ENCODE measurements around the gene DND1.

DND1 gene

DNA sequence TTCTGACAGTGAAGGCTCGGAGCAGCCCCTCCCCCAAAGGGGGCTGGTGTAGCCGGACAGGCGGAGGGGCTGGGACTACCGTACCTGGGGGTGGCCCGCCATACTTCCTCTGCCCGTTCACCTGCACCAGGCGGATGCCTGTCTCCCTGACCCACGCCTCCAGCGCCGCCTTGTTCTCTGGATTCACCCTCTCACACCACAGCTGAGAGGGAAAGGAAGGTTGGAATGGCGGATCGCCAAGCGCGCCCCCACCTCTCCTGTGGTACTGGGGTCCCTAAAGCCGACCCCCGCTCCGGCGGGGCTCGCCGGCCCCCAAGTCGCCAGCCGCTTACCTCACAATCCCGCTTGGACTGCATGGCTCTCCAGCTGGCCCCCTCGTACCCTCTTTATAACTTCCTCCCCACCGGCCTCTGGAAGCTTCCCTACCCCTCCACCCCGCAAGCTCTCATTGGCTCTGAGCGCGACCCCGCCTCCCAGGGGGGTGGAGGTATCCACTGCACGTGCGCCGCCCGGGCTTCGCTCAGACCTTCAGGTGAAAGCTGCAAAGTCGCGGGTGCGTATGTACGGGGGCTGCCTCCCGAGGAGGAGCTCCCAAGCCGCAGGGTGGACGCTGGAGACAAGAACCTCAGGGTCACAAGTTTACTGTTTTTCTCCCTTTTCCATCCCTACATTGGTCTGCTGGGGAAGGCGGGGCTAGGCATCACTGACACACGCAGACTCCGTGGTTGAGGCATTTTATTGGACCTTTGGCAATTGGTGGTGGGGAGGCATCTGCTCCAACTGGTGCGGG is at the start of gene DND1:
Gene DND1, minus strand, starts transcription at position 390 of the 790 bp plus-strand sequence. Its CDS starts 34 bp downstream, at position 356.
- TF ChIP-seq, protein P1, sequence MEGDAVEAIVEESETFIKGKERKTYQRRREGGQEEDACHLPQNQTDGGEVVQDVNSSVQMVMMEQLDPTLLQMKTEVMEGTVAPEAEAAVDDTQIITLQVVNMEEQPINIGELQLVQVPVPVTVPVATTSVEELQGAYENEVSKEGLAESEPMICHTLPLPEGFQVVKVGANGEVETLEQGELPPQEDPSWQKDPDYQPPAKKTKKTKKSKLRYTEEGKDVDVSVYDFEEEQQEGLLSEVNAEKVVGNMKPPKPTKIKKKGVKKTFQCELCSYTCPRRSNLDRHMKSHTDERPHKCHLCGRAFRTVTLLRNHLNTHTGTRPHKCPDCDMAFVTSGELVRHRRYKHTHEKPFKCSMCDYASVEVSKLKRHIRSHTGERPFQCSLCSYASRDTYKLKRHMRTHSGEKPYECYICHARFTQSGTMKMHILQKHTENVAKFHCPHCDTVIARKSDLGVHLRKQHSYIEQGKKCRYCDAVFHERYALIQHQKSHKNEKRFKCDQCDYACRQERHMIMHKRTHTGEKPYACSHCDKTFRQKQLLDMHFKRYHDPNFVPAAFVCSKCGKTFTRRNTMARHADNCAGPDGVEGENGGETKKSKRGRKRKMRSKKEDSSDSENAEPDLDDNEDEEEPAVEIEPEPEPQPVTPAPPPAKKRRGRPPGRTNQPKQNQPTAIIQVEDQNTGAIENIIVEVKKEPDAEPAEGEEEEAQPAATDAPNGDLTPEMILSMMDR (IDR thresholded peaks at IDR 0.05): no peak

DNA sequence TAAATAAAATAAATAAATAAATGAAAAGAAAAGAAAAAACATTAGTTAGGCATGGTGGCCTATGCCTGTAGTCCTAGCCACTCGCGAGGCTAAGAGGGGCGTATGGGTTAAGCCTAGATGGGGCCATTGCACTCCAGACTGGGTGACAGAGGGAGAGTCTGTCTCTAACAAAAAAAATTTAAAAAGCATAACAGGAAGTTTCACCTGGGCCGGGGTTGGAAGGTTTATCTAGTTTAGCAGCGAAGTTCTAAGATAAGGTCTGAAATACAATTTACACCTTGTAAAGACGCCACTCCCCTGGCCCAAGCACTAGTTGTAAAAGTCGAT is 44.9 kb upstream of the DND1 start:
- TF ChIP-seq, protein P1 (IDR thresholded peaks at IDR 0.05): no peak

DNA sequence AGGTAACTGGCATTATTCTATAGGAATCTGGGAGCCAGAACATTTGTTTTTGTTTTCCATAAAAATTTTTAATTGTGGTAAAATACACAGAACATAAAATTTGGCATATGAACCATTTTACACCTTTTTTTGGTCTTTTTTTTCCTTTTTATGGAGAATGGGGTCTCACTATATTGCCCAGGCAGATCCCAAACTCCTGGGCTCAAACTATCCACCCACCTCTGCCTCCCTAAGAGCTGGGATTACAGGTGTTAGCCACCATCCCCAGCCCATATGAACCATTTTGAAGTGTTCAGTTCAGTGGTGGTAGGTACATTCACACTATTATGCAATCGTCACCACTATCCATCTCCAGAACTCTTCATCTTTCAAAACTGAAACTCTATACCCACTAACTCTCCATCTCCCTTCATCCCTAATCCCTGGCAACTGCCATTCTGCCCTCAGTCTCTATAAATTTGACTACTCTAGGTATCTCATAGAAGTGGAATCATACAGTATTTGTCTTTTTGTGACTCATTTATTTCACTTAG is 40.3 kb upstream of the DND1 start:
- TF ChIP-seq, protein P1 (IDR thresholded peaks at IDR 0.05): no peak

DNA sequence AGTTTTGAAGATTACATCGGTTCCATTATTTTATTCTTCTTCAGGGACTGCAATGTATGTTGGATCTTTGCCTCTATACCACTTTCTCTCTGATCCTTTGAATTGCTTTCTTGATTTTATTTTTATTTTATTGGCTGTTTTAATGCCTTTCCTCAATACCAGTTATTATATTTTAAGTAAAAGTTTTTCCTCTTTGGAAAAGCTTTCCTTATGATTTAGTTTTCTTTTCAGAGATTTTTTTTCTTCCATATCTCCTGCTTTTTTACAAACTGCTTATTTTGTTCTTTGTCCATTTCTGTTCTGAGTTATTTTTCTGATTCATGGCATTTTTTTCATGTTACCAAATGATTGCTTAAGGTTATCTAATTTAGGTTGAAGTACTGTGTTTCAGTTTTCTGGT is 38.4 kb upstream of the DND1 start:
- TF ChIP-seq, protein P1 (IDR thresholded peaks at IDR 0.05): no peak

DNA sequence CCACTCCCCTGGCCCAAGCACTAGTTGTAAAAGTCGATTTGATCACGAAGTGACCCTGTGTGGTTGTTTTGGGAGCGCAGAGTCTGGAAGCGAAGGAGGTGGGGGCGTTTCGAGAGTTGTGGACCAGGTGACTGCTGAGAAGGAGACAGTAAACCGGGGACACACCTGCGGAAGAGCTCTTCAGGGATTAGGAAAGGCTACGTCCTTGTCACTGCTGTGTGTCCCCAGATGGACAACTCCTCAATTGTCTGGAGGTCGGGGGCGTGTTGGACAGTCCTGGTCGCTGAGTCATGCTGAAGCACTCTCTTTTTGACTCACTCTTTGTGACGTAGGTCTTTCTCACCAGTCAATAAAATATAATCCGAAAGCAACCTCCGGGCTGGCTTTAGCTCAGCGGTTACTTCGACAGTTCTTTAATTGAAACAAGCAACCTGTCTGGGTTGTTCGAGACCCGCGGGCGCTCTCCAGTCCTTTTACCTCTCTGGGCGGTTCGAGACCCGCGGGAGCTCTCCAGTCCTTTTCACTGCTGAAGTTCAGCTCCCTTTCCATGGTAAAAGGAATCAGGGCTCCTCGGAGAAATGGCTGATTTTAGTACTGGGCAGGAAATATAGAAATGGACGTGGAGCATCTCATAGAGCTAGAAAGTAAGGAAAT is 37.6 kb upstream of the DND1 start:
- TF ChIP-seq, protein P1 (IDR thresholded peaks at IDR 0.05): no peak

DNA sequence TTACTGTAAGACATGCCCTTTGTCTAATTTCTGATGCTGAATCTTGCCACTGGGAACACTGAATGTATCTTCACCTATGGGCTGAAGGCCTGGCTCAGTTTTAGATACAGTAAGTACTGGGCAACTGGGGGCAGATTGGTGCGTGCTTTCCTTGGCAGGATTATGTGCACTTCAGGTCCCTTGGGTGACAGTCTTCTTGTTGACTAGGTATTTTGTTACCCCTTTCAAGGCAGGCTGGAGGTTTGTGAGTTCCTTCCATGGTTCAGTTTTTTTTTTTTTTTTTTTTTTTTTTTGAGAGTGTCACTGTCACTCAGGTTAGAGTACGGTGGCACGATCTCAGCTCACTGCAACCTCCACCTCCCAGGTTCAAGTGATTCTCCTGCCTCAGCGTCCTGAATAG is 34.4 kb upstream of the DND1 start:
- TF ChIP-seq, protein P1 (IDR thresholded peaks at IDR 0.05): no peak

DNA sequence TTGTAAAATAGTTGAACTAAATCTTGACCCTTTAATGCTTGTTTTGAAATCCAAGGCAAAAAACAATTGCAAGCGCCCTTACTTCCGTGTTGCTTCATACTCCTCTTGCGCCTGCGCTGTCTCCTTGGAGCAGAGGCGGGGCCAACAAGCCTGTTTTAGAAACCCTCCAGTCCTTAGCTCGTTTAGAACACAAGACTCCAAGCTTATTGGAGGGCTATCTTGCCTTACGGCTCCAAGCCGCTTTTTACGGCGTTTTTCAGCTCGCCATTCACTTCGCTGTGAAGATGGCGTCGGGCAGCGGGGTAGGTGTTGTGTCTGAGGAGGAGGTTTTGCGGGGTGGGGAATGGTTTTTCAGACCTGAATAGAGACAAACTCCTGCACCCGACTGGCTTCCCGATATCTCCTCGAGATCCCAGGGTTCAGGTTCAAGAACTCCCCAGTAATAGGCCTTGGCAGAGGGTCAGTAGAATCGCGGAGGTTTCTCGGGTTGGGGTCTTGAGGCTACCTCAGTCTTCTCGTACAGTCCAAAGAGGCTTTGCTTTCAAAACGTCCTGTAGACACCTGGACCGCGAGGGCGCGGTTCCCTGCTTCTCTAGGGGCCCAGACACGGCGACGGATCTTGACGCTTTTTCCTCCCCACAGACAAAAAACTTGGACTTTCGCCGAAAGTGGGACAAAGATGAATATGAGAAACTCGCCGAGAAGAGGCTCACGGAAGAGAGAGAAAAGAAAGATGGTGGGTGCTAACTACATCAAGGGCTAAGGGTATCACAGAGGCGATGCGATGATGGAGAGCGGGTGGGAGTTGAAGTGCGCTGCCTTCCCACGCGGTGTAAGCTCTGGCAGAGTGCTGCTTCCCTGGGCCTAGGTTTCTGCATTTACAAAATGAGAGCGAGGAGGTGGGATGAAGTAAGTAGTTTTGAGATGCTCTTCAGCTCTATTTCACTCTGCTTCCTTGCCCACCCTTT is 27.1 kb upstream of the DND1 start, which contains the start of gene ZMAT2:
Gene ZMAT2, plus strand, starts transcription at position 271 of the 968 bp plus-strand sequence. Its CDS starts 14 bp downstream, at position 285.
- TF ChIP-seq, protein P1 (IDR thresholded peaks at IDR 0.05): no peak
